Activated CD8-positive, alpha-beta memory T cell treated with anti-CD3 and anti-CD28 coated beads for 36 hours (primary cell): ENCODE results near the gene SLX9. TPM values are rescaled to one million over a fixed set of nuclear protein-coding genes. Genes with fewer than 3 reads are reported as not detected.

Source experiments
- CTCF ChIA-PET: fragments of 350-600 bp; sonication (Branson Sonifier 250); formaldehyde crosslinking; loops from one replicate; lab custom pipeline; 2021; ENCODE audit warnings: antibody characterized with exemption; lab: Charles Lee
- POLR2A ChIA-PET: fragments of 350-600 bp; sonication (Branson Sonifier 250); formaldehyde crosslinking; loops from one replicate; lab custom pipeline; 2021; ENCODE audit warnings: antibody characterized with exemption; lab: Charles Lee
- total RNA-seq, 2 experiments: library from RNA; stranded (reverse); gene quantifications; one replicate each; pipeline ENCODE4 v1.2.3, GENCODE V29; 2021

Gene SLX9
- total RNA-seq, 2 experiments from 2014 or later: 77.1 to 83.3 TPM

GRCh38 chr21:44911068-44911383, 28.8 kb upstream of the SLX9 start:
- POLR2A ChIA-PET: interaction anchor here (2.2 kb wide), 1 partner anchor 16 kb away, joined by 6 read pairs; no protein-coding TSS in a partner anchor
- CTCF ChIA-PET: interaction anchor here (0.6 to 1.8 kb wide), 6 partner anchors 14 to 36 kb away, joined by 3 to 4 read pairs (median 3); partner anchors contain the start of gene SLX9

- POLR2A ChIA-PET: interaction anchor here (2.2 kb wide), 1 partner anchor 16 kb away, joined by 6 read pairs; no protein-coding TSS in a partner anchor
- CTCF ChIA-PET: interaction anchor here (0.6 to 1.8 kb wide), 6 partner anchors 13 to 37 kb away, joined by 3 to 4 read pairs (median 3); partner anchors contain the start of gene SLX9
These were observed 28.3 kb upstream of the SLX9 start for GRCh38 chr21:44911384-44912157.

DNA sequence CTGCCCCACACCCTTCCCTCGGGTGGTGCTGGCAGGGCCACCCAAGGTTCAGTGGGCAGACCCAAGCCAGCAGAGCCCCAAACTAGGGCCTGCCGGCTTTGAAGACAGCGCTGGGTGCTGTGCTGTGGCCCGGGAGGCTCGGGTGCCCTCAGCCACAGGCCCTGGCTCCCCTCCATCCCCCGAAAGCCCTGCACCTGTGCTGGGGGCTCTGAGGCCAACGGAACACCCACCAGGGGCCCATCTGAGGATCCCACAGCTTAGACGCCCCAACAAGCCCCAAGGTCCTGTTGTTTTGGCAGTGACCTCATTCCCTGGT, 27.7 kb upstream of the SLX9 start:
- CTCF ChIA-PET: interaction anchor here (1.5 to 1.8 kb wide), 2 partner anchors 18 to 37 kb away, joined by 3 to 4 read pairs; no protein-coding TSS in a partner anchor
- POLR2A ChIA-PET: no interaction called here

DNA sequence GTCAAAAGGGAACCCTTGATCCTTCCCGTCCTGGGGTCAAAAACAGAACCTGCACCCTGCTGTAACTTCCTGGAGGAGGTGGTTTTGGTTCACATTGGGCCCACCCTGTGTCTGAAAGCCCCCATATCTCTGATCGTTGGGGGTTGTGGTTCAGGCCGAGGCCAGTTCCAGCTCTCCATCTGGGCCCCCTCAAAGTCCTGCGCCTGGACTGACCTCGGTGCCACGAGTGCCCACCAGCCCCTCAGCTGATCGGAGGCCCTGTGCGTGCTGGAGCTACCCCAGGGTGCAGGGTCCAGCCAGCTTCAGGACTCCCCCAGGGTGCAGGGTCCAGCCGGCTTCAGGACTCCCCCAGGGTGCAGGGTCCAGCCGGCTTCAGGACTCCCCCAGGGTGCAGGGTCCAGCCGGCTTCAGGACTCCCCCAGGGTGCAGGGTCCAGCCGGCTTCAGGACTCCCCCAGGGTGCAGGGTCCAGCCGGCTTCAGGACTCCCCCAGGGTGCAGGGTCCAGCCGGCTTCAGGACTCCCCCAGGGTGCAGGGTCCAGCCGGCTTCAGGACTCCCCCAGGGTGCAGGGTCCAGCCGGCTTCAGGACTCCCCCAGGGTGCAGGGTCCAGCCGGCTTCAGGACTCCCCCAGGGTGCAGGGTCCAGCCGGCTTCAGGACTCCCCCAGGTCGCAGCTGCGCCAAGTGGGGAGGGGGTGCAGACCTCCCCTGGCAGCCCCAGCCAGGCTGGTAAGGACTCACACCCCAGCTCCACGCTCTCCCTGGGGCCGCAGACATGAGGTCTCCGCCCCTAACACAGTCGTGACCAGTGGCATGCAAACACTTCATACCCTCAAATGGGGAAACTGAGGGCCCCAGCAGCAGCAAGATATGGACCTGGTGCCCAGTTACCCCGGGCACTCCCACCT, 27.1 kb upstream of the SLX9 start:
- CTCF ChIA-PET: interaction anchor here (0.5 to 1.8 kb wide), 7 partner anchors 15 to 1003 kb away, joined by 3 to 5 read pairs (median 3); no protein-coding TSS in a partner anchor
- POLR2A ChIA-PET: interaction anchor here (0.5 to 2.6 kb wide), 6 partner anchors 14 to 54 kb away, joined by 3 to 16 read pairs (median 4); no protein-coding TSS in a partner anchor

- POLR2A ChIA-PET: interaction anchor here (0.5 to 2.6 kb wide), 7 partner anchors 13 to 53 kb away, joined by 3 to 16 read pairs (median 3); partner anchors contain the start of gene SLX9
- CTCF ChIA-PET: interaction anchor here (0.7 to 2.0 kb wide), 9 partner anchors 12 to 246 kb away, joined by 3 to 8 read pairs (median 3); partner anchors contain the start of gene SLX9
These were observed 26.2 kb upstream of the SLX9 start for GRCh38 chr21:44913425-44914175.

DNA sequence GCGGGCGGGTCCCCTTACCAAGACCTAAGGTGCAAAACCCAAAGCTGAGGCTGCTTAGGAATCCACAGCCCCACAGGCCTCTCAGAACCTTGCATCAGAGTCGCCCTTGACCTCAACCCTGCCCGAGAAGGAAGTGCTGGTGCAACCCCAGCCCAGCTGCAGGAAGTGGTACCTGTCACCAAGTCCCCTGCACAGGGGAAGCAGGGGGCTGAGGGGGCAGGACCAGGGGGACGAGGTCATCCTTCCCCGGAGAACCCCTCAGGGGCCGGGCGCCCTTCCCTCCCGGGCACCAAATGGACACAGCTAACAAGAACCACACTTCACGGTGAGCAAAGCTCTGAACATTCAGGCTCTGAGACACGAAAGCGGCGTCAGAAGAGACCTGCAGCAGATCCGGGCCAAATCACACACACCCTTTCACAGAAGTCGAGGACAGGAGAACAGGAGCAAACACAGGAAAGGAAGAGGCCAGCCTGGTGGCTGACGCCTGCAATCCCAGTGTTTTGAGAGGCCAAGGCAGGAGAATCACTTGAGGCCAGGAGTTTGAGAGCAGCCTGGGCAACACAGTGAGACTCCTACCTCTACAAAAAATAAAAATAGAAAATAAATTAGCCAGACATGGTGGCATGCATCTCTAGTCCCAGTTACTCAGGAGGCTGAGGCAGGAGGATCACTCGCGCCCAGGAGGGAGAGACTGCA, 25.5 kb upstream of the SLX9 start:
- CTCF ChIA-PET: interaction anchor here (0.7 to 2.0 kb wide), 8 partner anchors 11 to 247 kb away, joined by 3 to 8 read pairs (median 3); partner anchors contain the start of gene SLX9
- POLR2A ChIA-PET: interaction anchor here (1.0 to 2.6 kb wide), 4 partner anchors 12 to 25 kb away, joined by 3 to 16 read pairs (median 6); partner anchors contain the start of gene SLX9

- ChIA-PET CTCF (interaction anchor here (1.1 to 1.7 kb wide), 3 partner anchors 10 to 15 kb away, joined by 4 to 8 read pairs (median 8); no protein-coding TSS in a partner anchor), POLR2A (interaction anchor here (0.7 kb wide), 1 partner anchor 8 kb away, joined by 3 read pairs; no protein-coding TSS in a partner anchor)
These were observed 22.9 kb upstream of the SLX9 start for GRCh38 chr21:44916965-44917364.

DNA sequence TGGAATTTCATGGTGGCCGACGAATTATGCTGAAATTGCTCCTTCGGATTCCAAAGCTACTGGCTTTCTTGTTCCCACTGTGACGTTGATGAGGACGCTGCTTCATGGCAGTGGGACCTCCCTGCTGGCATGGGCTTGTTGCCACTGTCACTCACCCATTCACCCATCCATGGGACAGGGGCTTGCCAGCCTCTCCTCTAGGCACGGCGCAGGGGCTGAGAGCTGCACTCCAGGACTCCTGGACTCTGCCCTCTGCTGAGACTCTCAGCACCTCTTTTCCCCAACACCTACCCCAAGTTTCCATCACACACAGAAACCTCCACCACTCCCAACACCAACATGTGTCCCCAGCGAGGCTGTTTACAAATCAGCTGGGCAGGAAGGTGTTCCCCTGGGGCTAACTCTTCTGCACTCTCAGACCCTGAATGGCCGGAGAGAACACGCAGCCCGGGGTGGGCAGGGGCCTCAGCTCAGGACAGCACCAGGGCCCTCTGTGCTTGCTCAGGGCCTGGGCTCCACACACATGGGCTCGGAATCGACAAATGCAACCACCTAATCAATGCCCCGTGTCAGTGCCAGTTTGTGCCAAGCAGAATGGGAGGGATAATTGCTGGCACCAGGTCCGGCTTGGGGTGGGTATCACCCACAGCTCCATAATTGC, 22.3 kb upstream of the SLX9 start:
- ChIA-PET CTCF (interaction anchor here (1.1 to 2.5 kb wide), 3 partner anchors 10 to 14 kb away, joined by 4 to 9 read pairs (median 8); no protein-coding TSS in a partner anchor), POLR2A (no interaction called here)

DNA sequence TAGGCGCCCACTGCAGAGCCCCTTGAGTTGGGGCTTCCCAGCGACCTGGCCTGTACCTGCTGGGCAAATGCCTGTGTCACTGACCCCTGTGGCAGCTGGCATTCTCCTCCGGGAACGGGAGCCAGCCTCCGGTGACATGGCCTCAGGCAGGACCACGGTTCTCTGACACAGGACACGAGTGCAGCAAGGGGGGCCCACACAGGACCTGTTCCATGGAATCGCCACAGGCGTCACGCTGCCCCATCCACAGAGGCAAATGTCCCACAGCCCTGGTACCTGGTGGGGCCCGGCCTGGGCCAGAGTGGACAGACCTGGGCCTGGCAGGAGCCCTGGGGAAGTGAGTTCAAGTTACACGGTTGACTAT, 21.7 kb upstream of the SLX9 start:
- POLR2A ChIA-PET: interaction anchor here (0.7 kb wide), 1 partner anchor 9 kb away, joined by 4 read pairs; no protein-coding TSS in a partner anchor
- CTCF ChIA-PET: interaction anchor here (1.1 to 2.5 kb wide), 4 partner anchors 10 to 25 kb away, joined by 4 to 11 read pairs (median 8); no protein-coding TSS in a partner anchor

DNA sequence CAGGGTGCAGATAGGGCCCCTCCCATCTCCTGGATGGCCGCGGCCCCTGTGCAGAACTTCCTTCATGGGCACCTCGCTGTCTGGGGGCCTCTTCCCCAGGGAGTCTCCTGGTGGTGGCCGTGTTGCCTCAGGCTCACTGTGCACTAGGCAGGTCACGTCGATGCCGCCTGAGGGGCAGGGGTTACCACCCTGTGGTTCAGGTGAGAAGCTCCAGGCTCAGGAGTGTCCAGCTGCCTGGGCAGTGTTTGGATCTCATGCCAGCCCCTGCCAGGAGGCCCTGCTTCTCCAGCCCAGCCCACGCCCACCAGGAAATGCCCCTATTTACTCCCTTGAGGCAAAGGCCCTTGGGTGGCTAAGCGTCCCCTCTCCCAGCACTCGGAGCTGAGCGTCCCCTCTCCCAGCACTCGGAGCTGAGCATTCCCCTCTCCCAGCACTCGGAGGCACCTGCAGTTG, 21.2 kb upstream of the SLX9 start:
- CTCF ChIA-PET: interaction anchor here (1.1 to 2.5 kb wide), 4 partner anchors 10 to 25 kb away, joined by 4 to 11 read pairs (median 8); no protein-coding TSS in a partner anchor
- POLR2A ChIA-PET: interaction anchor here (0.7 to 1.3 kb wide), 2 partner anchors 9 to 12 kb away, joined by 4 to 6 read pairs; no protein-coding TSS in a partner anchor

DNA sequence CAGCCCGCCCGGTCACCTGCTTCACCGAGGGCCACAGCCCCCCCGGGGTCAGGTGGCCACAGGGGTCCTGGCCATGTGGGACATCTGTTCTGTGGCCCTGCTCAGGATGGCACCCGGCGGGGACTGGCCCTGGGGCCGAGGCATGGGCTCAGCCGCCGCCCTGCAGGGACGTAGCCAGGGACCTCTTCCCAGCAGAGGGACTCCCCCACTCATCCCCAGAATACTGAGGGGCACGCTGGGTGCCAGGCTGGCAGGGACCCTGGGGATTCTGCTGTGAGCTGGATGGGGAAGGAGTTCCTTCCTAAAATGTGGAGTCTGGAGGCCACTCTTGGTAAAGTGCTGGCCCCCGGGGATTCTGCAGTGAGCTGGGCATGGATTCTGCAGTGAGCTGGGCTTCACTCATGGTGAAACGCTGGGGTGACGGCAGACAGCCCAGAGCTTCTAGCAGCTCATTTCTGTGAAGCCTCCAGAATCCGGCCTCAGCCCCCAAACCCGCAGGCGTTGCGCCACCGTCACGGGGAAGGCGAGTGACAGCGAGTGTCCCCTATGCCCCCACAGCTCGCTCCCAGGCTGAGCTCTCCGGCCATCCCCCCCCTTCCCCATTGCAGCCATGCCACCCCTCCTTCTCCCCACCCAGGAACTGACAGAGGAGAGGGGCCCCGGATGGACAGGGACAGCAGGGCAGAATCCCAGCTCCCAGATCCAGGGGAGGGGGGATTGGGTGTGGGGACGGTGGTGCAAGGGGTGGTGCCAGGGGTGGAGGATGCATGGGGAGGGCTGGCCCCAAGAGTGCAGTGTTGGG, 20.5 kb upstream of the SLX9 start:
- ChIA-PET POLR2A (interaction anchor here (1.3 kb wide), 1 partner anchor 12 kb away, joined by 6 read pairs; no protein-coding TSS in a partner anchor), CTCF (interaction anchor here (1.1 to 2.5 kb wide), 5 partner anchors 9 to 46 kb away, joined by 3 to 11 read pairs (median 6); no protein-coding TSS in a partner anchor)

- CTCF ChIA-PET: interaction anchor here (0.7 to 2.5 kb wide), 5 partner anchors 8 to 47 kb away, joined by 3 to 11 read pairs (median 6); no protein-coding TSS in a partner anchor
- POLR2A ChIA-PET: interaction anchor here (0.6 to 1.3 kb wide), 5 partner anchors 11 to 157 kb away, joined by 3 to 7 read pairs (median 6); no protein-coding TSS in a partner anchor
These were observed 19.7 kb upstream of the SLX9 start for GRCh38 chr21:44919913-44920693.

GRCh38 chr21:44920694-44921604, 18.9 kb upstream of the SLX9 start, which contains the start of gene ITGB2:
ITGB2 (minus strand) TSS chr21:44920899; CDS start chr21:44910782, 10,117 bp downstream.
- CTCF ChIA-PET: interaction anchor here (0.7 kb wide), 1 partner anchor 11 kb away, joined by 3 read pairs; no protein-coding TSS in a partner anchor
- POLR2A ChIA-PET: interaction anchor here (0.6 to 1.1 kb wide), 4 partner anchors 10 to 156 kb away, joined by 3 to 7 read pairs (median 6); no protein-coding TSS in a partner anchor

DNA sequence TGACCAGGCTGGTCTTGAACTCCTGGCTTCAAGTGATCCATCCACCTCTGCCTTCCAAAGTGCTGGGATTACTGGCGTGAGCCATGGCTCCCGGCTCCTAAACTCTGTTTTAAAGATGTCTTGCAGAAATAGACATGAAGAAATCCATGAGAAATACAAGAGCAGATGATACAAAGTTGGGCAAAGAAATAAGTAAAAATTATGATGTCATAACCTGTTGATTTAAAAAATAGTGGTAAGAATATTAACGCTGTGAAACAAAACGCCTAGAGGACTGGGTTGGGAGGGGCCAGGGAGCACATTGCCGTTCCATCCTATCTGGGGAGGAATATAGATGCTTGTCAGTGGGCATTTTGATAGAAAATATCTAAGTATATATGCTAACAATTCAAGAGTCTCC, 17.9 kb upstream of the SLX9 start:
- ChIA-PET CTCF (no interaction called here), POLR2A (no interaction called here)
